ENCODE data around the gene NOXRED1.
A peak's percentile ranks its signal among the peaks of the same experiment; 100 is the strongest.
"Not testable (repeated sequence)": the region's sequence is repeated elsewhere in the genome, so short reads cannot be mapped to it uniquely, and the experiment has no call there.

NOXRED1 gene

DNA sequence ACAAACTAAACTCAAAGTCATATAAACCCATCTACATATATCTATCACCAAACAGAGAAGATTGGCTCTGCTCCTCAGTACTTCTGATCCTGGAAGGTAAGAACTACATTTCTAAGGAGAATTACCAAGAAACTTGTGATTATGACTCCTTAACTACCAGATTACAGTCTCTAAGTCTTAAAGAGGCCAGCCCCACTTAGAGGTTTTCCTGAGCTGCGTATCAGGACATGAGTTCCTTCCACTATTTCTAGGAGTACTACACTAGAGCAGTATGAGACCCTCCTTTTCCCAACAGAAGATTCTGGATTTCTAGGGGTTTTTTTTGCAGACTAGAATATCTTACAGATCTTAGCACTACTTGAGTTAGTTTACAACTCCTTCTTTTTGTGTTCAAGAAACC is at the start of gene NOXRED1:
Gene NOXRED1, minus strand, starts transcription at position 101 of the 400 bp plus-strand sequence. CDS start 634 bp downstream, outside the sequence.
- no peak for DNase-seq (ENCODE audit: low spot score)

DNA sequence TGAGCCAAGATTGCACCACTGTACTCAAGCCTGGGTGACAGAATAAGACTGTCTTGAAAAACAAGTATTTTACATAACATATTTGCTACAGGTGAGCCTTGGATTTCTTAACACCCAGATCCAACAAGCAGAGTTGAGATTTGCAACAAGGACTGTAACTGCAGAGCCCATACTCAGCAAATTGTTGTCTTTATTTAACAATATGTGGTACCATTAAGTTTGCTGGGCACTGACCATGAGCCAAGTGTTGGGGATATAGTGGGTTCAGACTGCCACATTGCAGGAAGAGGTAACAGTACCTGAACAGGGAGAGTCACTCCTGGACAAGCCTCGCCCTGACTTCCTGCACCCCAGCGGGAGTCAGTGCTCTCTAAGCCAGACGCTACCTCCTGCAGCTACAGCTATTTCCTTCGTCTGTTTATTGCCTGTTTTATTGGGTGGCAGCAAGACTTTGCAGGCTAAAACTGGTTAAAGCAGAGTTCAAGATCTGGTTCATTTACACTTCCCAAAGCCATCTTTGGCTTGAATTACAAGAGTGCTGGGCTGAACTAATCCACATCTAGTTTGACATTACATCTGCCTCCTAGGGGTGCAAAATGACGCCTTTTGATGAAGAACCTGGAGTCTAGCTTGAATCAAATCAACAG is 47.0 kb upstream of the NOXRED1 start:
- no peak for DNase-seq (ENCODE audit: low spot score)

- DNase-seq (ENCODE audit: low spot score) = no peak
These were observed 46.2 kb upstream of the NOXRED1 start for GRCh38 chr14:77469539-77469938.

DNA sequence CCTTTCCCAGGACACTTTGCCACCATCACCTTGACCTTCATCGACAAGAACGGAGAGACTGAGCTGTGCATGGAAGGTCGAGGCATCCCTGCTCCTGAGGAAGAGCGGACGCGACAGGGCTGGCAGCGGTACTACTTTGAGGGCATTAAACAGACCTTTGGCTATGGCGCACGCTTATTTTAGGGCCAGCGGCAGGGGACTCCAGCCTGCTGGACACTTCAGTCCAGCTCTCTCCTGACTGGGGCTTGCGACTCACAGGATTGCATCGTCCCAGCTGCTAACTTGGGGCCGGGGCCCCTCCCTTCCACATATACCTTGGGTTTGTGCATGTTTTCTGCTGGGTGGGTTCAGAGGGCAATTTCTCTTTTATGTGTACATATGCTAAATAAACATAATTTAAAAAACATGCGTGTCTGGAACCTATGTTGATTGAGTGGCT is 45.8 kb upstream of the NOXRED1 start:
- DNase-seq (ENCODE audit: low spot score) = no peak

DNA sequence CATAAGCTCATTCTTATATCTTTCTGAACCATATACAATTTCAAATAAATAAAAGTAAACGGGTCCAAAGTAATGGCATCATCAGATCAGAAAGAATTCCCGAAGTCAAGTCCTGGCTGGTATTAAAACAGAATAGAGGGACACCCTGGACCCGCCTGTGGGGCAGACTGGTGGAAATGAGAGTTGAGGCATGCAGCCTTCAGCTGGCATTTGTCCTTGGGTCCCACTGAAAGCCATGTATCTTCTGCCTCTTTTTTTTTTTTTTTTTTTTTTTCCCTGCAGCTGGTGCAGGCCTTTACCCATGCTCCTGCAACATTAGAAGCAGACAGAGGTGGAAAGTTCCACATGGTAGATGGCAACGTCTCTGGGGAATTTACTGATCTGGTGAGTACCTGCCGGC is 44.5 kb upstream of the NOXRED1 start:
- DNase-seq (ENCODE audit: low spot score) = no peak

DNA sequence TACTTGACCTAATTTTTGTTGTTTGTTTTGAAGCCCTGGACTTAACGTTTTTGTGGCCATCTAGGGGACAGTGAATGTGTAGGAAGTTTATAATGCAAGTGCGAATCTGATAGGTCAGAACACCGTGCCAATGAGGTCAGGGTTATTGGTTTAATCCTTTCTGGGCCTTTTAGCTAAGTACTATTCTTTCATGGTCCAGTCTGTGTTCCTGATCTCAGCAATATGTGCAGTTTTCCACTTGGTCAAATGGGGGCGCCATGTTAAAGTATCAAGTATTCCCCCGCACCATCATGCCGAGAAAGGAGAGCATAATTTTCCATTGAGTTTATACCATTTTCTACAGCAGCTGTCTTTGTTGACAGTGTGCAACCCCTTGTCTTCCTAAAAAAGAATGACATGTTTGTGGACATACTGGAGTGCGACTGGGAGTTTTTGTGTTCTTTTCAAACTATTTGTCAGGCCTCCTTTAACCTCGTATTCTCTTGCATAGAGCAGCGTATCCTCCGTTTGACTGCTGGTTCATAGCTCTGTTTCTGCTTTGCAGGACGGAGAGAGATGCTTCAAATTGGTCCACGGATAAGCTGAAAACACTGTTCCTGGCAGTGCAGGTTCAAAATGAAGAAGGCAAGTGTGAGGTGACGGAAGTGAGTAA is 35.9 kb upstream of the NOXRED1 start:
- peak; percentile 68 for DNase-seq (ENCODE audit: low spot score)

DNA sequence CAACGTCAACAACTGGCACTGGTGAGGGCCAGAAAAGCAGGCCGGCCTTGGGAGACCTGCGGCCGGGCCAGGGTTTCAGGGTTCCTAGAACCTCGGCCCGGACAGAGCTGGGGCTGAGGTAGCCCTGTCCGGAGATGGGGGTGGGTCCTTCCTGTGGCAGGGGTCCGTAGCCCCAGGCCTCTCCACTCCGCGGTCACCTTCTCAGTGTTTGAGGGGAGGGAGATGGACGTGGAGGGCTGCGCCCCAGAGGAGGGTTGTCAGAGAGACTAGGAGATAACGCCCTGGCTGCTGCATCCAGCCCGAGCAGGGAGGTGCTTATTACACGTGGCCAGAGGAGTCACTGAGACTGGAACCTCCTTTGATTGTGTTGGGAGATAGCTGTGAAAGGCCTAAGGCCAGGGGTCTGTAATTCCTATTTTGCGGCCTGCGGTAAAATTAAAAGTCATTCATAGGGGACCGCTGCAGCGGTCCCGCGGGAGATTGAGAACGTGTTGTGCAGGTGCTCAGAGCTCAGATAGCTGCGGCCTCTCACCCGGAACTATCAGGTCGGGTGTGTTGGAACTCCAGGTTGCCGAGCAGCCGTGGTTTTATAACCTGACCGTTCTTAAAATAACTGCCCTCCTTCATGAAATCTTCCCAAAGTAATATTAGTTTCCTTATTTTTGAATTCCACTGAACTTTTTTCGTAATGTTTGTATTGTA is 35.1 kb upstream of the NOXRED1 start:
- no peak for DNase-seq (ENCODE audit: low spot score)

DNA sequence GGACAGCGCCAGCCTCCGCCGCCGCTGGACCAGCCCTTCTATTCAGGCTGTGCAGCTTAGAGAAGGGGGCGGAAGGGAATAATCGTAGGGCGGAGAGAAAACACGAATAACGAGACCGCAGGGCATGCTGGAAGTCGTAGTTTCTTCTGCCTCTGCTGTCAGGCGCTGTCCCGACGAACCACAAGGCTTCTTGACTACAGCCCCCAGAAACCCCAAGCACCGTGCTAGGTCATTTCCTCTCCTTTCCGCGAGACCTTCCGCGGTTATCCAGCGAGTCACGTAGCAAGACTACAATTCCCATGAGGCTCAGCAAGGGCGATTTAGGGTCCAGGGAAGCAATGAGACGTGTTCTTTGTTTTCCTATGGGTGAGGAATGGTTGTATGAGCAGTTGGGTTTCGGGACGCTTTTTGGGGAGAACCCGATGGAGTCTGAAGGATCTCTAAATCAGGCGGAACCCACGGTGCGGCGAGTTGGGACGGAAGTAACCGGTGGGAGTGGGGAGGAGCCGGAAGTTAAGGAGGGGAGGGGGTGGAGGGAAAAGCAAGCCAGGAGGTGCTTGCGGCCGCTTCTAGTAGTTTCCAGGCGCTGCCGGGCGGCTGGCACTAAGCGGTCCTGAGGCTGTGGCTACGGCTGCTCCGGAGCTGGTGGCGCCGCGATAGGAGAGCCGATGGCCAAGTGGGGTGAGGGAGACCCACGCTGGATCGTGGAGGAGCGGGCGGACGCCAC is 34.4 kb upstream of the NOXRED1 start, which contains the start of the genes AHSA1 and VIPAS39:
Gene AHSA1, plus strand, starts transcription at position 572 of the 727 bp plus-strand sequence. Its CDS starts 97 bp downstream, at position 669.
Gene VIPAS39, minus strand, starts transcription at position 80 of the 727 bp plus-strand sequence. CDS start 3,499 bp downstream, outside the sequence.
- peak; percentile 95 for DNase-seq (ENCODE audit: low spot score)

- DNase-seq (ENCODE audit: low spot score) = no peak
These were observed 33.8 kb upstream of the NOXRED1 start for GRCh38 chr14:77457115-77457521.

DNA sequence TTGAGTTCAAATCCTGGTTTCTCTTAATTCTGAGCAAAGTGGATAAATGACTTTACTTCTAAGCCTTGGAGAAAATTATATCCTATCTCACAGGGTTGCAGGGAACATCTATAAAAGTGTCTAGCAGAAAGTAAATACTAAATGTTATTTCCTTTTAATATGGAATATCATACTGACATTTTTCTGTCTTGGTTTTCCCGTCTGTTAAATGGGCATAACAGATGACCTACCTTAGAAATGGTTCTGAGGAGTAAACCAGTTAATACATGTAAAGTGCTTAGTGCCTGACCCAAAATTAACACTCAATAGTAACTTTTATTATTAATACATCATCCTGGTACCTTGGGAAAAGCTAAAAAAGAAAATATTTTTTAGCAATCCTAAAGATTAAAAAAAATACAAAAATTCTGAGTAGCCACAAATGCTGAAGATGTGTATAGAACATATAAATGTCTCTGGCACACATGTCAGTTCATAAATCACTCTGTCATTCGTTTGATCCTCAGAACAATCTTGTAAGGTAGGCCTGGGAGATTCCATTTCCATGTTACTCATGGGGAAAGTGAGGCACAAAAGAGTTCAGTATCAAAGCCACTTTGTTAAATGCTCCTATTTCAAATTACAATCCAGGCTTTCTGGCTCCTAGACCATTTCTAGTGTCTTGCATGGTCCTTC is 32.8 kb upstream of the NOXRED1 start:
- DNase-seq (ENCODE audit: low spot score) = no peak

DNA sequence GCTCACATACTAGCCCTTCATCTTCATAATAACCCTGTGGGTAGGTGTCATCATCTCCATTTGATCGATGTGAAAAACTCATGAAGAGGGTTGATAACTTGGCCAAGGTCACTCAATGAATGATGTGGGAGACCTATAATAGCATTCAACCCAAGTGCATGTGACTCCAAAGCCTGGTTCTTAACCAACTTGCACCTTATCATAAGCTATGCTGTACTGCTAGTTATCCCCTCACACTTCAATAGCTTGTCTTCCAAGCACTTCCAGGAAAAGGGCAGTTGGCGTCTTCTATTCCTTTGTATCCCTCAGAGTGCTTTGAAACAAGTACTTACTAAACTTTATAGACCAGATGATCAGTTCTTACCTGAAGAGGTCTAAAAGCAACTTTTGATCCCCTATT is 18.9 kb upstream of the NOXRED1 start:
- DNase-seq (ENCODE audit: low spot score) = no peak

GRCh38 chr14:77439861-77440260 is 16.5 kb upstream of the NOXRED1 start:
- no peak for DNase-seq (ENCODE audit: low spot score)

- DNase-seq (ENCODE audit: low spot score) = no peak
These were observed 15.3 kb upstream of the NOXRED1 start for GRCh38 chr14:77438596-77438995.

DNA sequence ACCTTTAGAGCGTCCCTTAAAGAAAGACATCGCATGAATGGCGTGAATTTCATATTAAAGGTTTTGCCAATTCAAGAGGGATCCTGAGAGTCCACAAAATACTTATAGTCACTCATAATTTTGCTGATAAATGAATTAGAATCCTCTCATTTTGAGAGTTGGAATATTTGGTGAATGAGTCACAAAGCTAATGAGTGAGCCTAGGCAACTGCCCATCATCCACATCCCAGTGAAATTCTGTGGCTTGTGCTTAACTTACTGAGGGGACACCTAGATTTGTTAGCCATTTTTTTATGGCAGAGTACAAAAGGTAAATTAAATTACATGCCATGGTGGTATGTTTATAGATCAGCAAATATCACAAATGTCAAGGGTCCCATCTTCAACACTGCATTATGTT is 12.7 kb upstream of the NOXRED1 start:
- no peak for DNase-seq (ENCODE audit: low spot score)

- DNase-seq (ENCODE audit: low spot score) = no peak
These were observed 3.1 kb upstream of the NOXRED1 start for GRCh38 chr14:77426396-77426795.

DNA sequence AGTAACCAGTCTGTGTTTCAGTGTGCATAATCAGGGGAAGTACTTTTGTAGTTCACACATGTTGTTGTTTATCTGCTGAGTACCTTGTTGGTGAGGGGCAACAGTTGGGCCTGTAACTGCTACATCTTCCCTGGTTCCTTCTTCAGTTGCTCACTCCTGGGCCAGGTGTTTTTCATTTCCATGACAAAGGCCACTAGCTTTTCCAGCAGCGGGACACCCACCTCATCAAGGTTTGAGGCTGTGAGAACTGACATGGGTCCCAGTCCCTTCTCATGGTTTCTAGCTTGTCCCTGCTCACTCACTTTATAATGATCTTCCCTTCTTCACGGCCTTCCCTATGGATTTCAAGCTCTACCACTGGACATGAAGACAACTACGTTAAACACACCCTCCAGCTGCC is 1.5 kb upstream of the NOXRED1 start:
- no peak for DNase-seq (ENCODE audit: low spot score)

- DNase-seq (ENCODE audit: low spot score) = no peak
These were observed 2.1 kb downstream of the NOXRED1 start for GRCh38 chr14:77421201-77421600.

- no peak for DNase-seq (ENCODE audit: low spot score)
These were observed 6.5 kb downstream of the NOXRED1 start for GRCh38 chr14:77416836-77417235.

GRCh38 chr14:77416098-77416497 is 7.2 kb downstream of the NOXRED1 start:
- not testable (repeated sequence) for DNase-seq (ENCODE audit: low spot score)

DNA sequence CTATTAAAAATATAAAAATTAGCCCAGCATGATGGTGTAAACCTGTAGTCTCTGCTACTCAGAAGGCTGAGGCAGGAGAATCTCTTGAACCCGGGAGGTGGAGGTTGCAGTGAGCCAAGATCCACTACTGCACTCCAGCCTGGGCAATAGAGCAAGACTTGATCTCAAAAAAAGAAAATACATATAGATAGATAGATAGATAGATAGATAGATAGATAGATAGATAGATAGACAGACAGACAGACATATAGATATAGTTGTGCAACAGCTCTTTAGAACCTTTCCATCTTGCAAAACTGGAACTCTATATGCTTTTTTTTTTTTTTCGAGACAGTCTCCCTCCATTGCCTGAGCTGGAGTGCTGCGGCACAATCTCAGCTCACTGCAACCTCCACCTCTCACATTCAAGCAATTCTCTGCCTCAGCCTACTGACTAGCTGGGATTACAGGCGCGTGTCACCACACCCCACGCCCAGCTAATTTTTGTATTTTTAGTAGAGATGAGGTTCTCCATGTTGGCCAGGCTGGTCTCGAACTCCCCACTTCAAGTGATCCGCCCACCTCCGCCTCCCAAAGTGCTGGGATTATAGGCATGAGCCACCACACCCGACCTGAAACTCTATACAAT is 7.8 kb downstream of the NOXRED1 start:
- not testable (repeated sequence) for DNase-seq (ENCODE audit: low spot score)

GRCh38 chr14:77409131-77409533 is 14.2 kb downstream of the NOXRED1 start:
- no peak for DNase-seq (ENCODE audit: low spot score)
